GM10266 (cell line): ENCODE data around the gene OVOL3.

Experiments used
- DNase-seq: peaks from one replicate; pipeline ENCODE4 v3.0.0; 2012; ENCODE audit errors: extremely low spot score
- CTCF ChIP-seq: IDR thresholded peaks from 2 replicates; pipeline ENCODE4 v1.5.1; 2012; ENCODE audit warnings: mild to moderate bottlenecking, low read depth; ENCODE audit not compliant: control insufficient read depth, insufficient read depth; ENCODE audit errors: missing control alignments

Gene OVOL3

GRCh38 chr19:36160821-36161596 is 50.1 kb downstream of the OVOL3 start:
- no peak for TF ChIP-seq CTCF
- no peak for DNase-seq
